HepG2 (cell line): Measurements from ENCODE around the gene SENP7. TPM values are rescaled to one million over a fixed set of nuclear protein-coding genes. Genes with fewer than 3 reads are reported as not detected.

Experiments
- AKAP8 ChIP-seq: sonication (generic); formaldehyde crosslinking; IDR thresholded peaks from 2 replicates; pipeline ENCODE4 v1.5.1; 2020; ENCODE audit warnings: mild to moderate bottlenecking, missing genetic modification reagents
- HOXA5 ChIP-seq: sonication (generic); formaldehyde crosslinking; IDR thresholded peaks from 2 replicates; pipeline ENCODE4 v1.4.0; 2020; ENCODE audit warnings: missing genetic modification reagents
- KAT2B ChIP-seq: fragments of 150-350 bp; IDR thresholded peaks from 2 replicates; pipeline ENCODE4 v1.6.1; 2014; ENCODE audit warnings: low read depth, low read length, borderline replicate concordance
- KAT8 ChIP-seq: IDR thresholded peaks from 2 replicates; pipeline ENCODE4 v1.6.1; 2016; ENCODE audit warnings: missing genetic modification reagents, missing compliant biosample characterization
- MEIS1 ChIP-seq: sonication (generic); formaldehyde crosslinking; IDR thresholded peaks from 2 replicates; pipeline ENCODE4 v1.9.0; 2021; ENCODE audit warnings: mild to moderate bottlenecking, missing genetic modification reagents, moderate library complexity, borderline replicate concordance
- NFE2L2 ChIP-seq: fragments of 150-350 bp; IDR thresholded peaks from 2 replicates; pipeline ENCODE4 v1.6.1; 2014; ENCODE audit warnings: low read length
- POLR2A ChIP-seq, 2 experiments: IDR thresholded peaks; 2 replicates each; pipeline ENCODE4 v1.6.1; 2011; ENCODE audit warnings: low read depth in 2 of 2, low read length in 2 of 2, mild to moderate bottlenecking in 1 of 2, moderate library complexity in 1 of 2; ENCODE audit not compliant: insufficient read depth in 1 of 2
- SMC3 ChIP-seq: IDR thresholded peaks from 2 replicates; pipeline ENCODE4 v1.6.1; 2011; ENCODE audit warnings: low read length, improper control_type of control experiment
- TBX2 ChIP-seq: sonication (generic); formaldehyde crosslinking; IDR thresholded peaks from 2 replicates; pipeline ENCODE4 v1.5.0; 2020; ENCODE audit warnings: missing genetic modification reagents, mild to moderate bottlenecking, borderline replicate concordance
- TCF7 ChIP-seq: sonication (generic); IDR thresholded peaks from 2 replicates; pipeline ENCODE4 v1.6.1; 2016; ENCODE audit warnings: antibody characterized with exemption, low read depth
- THAP9 ChIP-seq: sonication (generic); formaldehyde crosslinking; IDR thresholded peaks from 2 replicates; pipeline ENCODE4; 2020; ENCODE audit warnings: missing genetic modification reagents, mild to moderate bottlenecking, borderline replicate concordance
- THYN1 ChIP-seq: sonication (generic); formaldehyde crosslinking; IDR thresholded peaks from 2 replicates; pipeline ENCODE4 v1.8.1; 2023; ENCODE audit warnings: low read depth, mild to moderate bottlenecking, moderate library complexity, missing genetic modification reagents, borderline replicate concordance
- ZNF124 ChIP-seq: sonication (generic); formaldehyde crosslinking; IDR thresholded peaks from 2 replicates; pipeline ENCODE4 v1.4.0; 2020; ENCODE audit warnings: missing genetic modification reagents
- ZNF225 ChIP-seq: sonication (generic); formaldehyde crosslinking; IDR thresholded peaks from 2 replicates; pipeline ENCODE4 v1.4.0; 2020; ENCODE audit warnings: mild to moderate bottlenecking, missing genetic modification reagents
- ZNF230 ChIP-seq: sonication (generic); formaldehyde crosslinking; IDR thresholded peaks from 2 replicates; pipeline ENCODE4 v1.4.0; 2020; ENCODE audit warnings: mild to moderate bottlenecking, missing genetic modification reagents
- ZNF431 ChIP-seq: sonication (generic); formaldehyde crosslinking; IDR thresholded peaks from 2 replicates; pipeline ENCODE4 v1.9.0; 2022; ENCODE audit warnings: missing genetic modification reagents, low read depth, mild to moderate bottlenecking, borderline replicate concordance
- ZNF674 ChIP-seq: sonication (generic); formaldehyde crosslinking; IDR thresholded peaks from 2 replicates; pipeline ENCODE4 v1.5.0; 2020; ENCODE audit warnings: low read depth, mild to moderate bottlenecking, missing genetic modification reagents
- ZNF691 ChIP-seq: sonication (generic); formaldehyde crosslinking; IDR thresholded peaks from 2 replicates; pipeline ENCODE4 v1.4.0; 2020; ENCODE audit warnings: missing genetic modification reagents, low read depth, mild to moderate bottlenecking, borderline replicate concordance
- ZNF749 ChIP-seq: sonication (generic); formaldehyde crosslinking; IDR thresholded peaks from 2 replicates; pipeline ENCODE4 v1.8.0; 2022; ENCODE audit warnings: mild to moderate bottlenecking, missing genetic modification reagents, moderate library complexity, borderline replicate concordance
- ZNF775 ChIP-seq: sonication (generic); formaldehyde crosslinking; IDR thresholded peaks from 2 replicates; pipeline ENCODE4 v1.4.0; 2020; ENCODE audit warnings: missing genetic modification reagents, mild to moderate bottlenecking, moderate library complexity, borderline replicate concordance
- polyA plus RNA-seq, 8 experiments: library from polyadenylated mRNA; depleted of rRNA in 3 of 8; stranded (reverse) in 7 of 8; unstranded in 1 of 8; fragments of >200 nt; fragmentation: Illumina TruSeq in 4 of 8; extraction: Trizol in 4 of 8; gene quantifications; 2 replicates each; pipeline versions ENCODE4 v1.2.1 to v1.2.3, GENCODE V29; 2011 to 2016; ENCODE audit warnings: low read depth in 4 of 8, missing spikeins in 1 of 8, mixed read lengths in 1 of 8; ENCODE audit not compliant: insufficient read depth in 1 of 8
- total RNA-seq, 5 experiments: library from RNA; depleted of rRNA; stranded (reverse); fragments of >200 nt; fragmentation: Illumina TruSeq; extraction: Trizol; gene quantifications; 2 replicates each; pipeline ENCODE4 v1.2.3, GENCODE V29; 2016; ENCODE audit warnings: low read depth in 1 of 5
- TF ChIP-seq, protein P1 (sequence below): sonication (generic); formaldehyde crosslinking; IDR thresholded peaks from 2 replicates; pipeline ENCODE4 v1.8.0; 2022; ENCODE audit warnings: low read depth, missing genetic modification reagents
- TF ChIP-seq, protein P2 (sequence below): sonication (generic); formaldehyde crosslinking; conservative IDR thresholded peaks from 2 replicates; pipeline ENCODE4 v1.8.0; 2022; ENCODE audit warnings: missing genetic modification reagents

SENP7 gene
- total and polyA plus RNA-seq, 2 of the 13 experiments (the other 11 are each of a cell fraction or from before 2014, with no cell fraction given): 9.1 to 10.3 TPM

DNA sequence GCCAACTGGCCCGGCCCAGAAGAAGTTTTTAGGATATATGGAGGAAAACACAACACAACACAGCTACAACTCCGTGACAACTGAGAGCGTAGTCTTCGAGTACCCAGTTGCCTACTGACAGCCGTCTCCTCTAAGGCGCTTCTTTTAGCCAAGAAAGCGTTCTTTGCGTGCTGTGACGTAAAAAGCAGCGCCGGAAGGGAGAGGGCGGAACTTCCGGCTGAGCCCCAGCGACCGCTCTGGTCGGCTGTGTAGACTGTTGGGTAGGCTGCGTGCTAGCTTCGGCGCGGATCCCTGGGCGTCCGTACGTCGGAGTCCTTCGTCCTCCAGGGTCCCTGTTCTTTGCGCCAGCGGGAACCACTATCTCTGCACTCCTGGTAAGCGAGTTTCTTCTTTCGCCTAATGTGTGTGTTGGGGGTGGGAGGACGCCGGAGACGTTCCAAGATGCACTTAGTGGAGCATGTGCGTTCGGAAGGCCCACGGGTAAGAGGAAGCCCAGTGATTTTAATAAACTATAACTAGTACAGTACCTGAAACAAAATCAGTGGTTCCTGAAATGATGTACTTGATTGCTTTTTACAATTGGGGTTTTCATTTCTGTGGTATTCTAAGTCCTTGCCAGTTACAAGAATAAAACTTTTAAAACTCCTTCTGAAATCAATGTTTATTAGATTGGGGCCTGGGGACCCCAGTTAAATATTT is 48.8 kb upstream of the SENP7 start, which contains the start of gene TRMT10C (continued):
- peak; percentile 90 for TF ChIP-seq THAP9
- TF ChIP-seq, protein P1, sequence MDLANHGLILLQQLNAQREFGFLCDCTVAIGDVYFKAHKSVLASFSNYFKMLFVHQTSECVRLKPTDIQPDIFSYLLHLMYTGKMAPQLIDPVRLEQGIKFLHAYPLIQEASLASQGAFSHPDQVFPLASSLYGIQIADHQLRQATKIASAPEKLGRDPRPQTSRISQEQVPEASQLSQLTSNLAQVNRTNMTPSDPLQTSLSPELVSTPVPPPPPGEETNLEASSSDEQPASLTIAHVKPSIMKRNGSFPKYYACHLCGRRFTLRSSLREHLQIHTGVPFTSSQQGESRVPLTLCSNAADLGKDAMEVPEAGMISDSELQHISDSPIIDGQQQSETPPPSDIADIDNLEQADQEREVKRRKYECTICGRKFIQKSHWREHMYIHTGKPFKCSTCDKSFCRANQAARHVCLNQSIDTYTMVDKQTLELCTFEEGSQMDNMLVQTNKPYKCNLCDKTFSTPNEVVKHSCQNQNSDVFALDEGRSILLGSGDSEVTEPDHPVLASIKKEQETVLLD: no peak
- no peak for TF ChIP-seq MEIS1 (CRISPR knock-in tag)
- TF ChIP-seq NFE2L2: no peak
- TF ChIP-seq SMC3: no peak
- no peak for TF ChIP-seq THYN1 (CRISPR knock-in tag)
- TF ChIP-seq HOXA5 (CRISPR knock-in tag): peak; percentile 86
- TF ChIP-seq ZNF124 (CRISPR knock-in tag): peak; percentile 52; the same call in 1 of the 2 replicates
- TF ChIP-seq, protein P2, sequence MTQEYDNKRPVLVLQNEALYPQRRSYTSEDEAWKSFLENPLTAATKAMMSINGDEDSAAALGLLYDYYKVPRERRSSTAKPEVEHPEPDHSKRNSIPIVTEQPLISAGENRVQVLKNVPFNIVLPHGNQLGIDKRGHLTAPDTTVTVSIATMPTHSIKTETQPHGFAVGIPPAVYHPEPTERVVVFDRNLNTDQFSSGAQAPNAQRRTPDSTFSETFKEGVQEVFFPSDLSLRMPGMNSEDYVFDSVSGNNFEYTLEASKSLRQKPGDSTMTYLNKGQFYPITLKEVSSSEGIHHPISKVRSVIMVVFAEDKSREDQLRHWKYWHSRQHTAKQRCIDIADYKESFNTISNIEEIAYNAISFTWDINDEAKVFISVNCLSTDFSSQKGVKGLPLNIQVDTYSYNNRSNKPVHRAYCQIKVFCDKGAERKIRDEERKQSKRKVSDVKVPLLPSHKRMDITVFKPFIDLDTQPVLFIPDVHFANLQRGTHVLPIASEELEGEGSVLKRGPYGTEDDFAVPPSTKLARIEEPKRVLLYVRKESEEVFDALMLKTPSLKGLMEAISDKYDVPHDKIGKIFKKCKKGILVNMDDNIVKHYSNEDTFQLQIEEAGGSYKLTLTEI (CRISPR knock-in tag): no peak
- peak; percentile 99 for TF ChIP-seq KAT8
- no peak for TF ChIP-seq TCF7
- no peak for TF ChIP-seq ZNF674 (CRISPR knock-in tag)
- TF ChIP-seq AKAP8 (CRISPR knock-in tag): no peak
- no peak for TF ChIP-seq TBX2
- TF ChIP-seq ZNF775 (CRISPR knock-in tag): no peak
- no peak for TF ChIP-seq ZNF431
- TF ChIP-seq POLR2A (IDR thresholded peaks at IDR 0.05; ENCODE audit: insufficient read depth in 1 of 2, low read depth in 2 of 2, low read length in 2 of 2): peak; percentile 94
- TF ChIP-seq ZNF225 (CRISPR knock-in tag): no peak
- peak; percentile 24; the same call in 1 of the 2 replicates for TF ChIP-seq ZNF749
- TF ChIP-seq ZNF230: peak; percentile 36; the same call in 1 of the 2 replicates
- TF ChIP-seq ZNF691 (CRISPR knock-in tag): peak; percentile 23; the same call in 1 of the 2 replicates
- no peak for TF ChIP-seq KAT2B
